ENCODE measurements around the gene MRPL52. TPM values are rescaled to one million over a fixed set of nuclear protein-coding genes. Genes with fewer than 3 reads are reported as not detected.

MRPL52 gene
- total and polyA plus RNA-seq, 7 donors: 54.6 to 333 (median 64.3) TPM

DNA sequence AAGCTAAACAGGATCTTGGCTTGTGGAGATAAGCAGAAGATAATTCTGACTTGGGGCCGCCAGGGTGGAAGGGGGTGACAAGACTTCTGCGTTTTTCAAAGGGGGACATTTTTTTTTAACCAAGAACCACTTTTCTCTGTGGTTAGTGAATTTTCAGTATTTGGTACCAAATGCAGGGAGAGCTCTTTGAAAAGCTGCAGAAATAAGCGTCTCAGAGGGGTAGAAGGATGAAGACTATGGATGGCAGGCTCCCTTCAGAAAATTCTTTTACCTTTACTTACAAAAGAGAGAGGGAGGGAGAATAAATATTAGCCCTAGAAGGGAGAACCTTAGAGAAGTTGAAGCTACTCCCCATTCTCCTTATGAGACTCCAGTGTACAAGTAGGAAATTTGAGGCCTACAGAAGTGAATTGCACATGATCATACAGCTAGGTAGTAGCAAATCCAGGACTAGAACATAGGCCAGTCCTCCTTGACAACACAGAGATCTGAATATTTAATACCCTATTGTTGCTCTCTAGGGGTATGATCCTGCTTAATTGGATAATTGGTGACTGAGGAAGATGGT, 840 bp downstream of the MRPL52 start:
- Histone ChIP-seq H3K36me3 (peaks cover 0 to 20% (median 9%) of the 10 kb centered on the region in 4 donors), H3K4me3 (peak overlapping the region; percentile 64 to 80 (median 74)), H3K9me3 (no peaks in the 10 kb centered on the region), H3K4me1 (peaks cover 0 to 14% (median 10%) of the 10 kb centered on the region in 4 donors), H3K27ac (peak overlapping the region in 3 of 4 donors; percentile 77 to 86 (median 79)), H3K27me3 (no peaks in the 10 kb centered on the region)
- intact Hi-C loops (cut with DNase I): no loop called here
- no peak for TF ChIP-seq POLR2AphosphoS5 (IDR thresholded peaks at IDR 0.05)
- no peak for TF ChIP-seq EP300 (IDR thresholded peaks at IDR 0.05)
- TF ChIP-seq, protein P1, sequence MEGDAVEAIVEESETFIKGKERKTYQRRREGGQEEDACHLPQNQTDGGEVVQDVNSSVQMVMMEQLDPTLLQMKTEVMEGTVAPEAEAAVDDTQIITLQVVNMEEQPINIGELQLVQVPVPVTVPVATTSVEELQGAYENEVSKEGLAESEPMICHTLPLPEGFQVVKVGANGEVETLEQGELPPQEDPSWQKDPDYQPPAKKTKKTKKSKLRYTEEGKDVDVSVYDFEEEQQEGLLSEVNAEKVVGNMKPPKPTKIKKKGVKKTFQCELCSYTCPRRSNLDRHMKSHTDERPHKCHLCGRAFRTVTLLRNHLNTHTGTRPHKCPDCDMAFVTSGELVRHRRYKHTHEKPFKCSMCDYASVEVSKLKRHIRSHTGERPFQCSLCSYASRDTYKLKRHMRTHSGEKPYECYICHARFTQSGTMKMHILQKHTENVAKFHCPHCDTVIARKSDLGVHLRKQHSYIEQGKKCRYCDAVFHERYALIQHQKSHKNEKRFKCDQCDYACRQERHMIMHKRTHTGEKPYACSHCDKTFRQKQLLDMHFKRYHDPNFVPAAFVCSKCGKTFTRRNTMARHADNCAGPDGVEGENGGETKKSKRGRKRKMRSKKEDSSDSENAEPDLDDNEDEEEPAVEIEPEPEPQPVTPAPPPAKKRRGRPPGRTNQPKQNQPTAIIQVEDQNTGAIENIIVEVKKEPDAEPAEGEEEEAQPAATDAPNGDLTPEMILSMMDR (IDR thresholded peaks at IDR 0.05): no peak
- WGBS, 2 donors: 23 to 27% methylated on average over 3 of the region's 3 CpGs
- no peak for DNase-seq

DNA sequence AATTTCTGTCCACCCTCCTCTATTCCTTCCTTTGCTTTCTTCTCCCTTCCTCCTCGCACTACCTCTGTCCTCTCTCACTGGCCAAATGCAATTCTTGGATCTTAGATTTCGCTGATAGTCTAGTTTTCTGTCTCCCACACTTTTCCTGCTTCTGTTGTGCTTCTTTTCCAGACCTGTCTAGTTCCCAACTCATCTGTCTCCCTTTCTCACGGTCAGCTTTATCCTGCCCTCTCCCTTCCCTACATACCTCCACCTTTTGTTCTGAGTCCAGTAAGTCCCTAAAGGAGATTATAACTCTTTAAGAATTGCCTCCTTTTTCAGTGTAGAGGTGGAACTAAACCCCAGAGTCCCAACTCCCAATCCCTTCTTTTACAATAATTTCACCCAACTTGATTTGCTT, 5.8 kb downstream of the MRPL52 start:
- Histone ChIP-seq H3K27me3 (no peaks in the 10 kb centered on the region), H3K4me1 (peaks cover 0 to 37% (median 30%) of the 10 kb centered on the region in 4 donors), H3K36me3 (peaks cover 0 to 20% (median 9%) of the 10 kb centered on the region in 4 donors), H3K9me3 (no peaks in the 10 kb centered on the region), H3K4me3 (no peak overlapping the region), H3K27ac (peak overlapping the region; percentile 97 to 100 (median 98))
- TF ChIP-seq, protein P1 (IDR thresholded peaks at IDR 0.05): no peak
- TF ChIP-seq EP300 (IDR thresholded peaks at IDR 0.05) (no peak), POLR2A (IDR thresholded peaks at IDR 0.05) (no peak), POLR2AphosphoS5 (IDR thresholded peaks at IDR 0.05) (no peak)
- 88 to 90% methylated on average over 3 of the region's 3 CpGs for WGBS, 2 donors
- intact Hi-C loops (cut with DNase I): loop anchor here (5.0 kb wide), 1 partner anchor 37 kb away; the partner anchor contains the start of gene LRP10
- DNase-seq: no peak

DNA sequence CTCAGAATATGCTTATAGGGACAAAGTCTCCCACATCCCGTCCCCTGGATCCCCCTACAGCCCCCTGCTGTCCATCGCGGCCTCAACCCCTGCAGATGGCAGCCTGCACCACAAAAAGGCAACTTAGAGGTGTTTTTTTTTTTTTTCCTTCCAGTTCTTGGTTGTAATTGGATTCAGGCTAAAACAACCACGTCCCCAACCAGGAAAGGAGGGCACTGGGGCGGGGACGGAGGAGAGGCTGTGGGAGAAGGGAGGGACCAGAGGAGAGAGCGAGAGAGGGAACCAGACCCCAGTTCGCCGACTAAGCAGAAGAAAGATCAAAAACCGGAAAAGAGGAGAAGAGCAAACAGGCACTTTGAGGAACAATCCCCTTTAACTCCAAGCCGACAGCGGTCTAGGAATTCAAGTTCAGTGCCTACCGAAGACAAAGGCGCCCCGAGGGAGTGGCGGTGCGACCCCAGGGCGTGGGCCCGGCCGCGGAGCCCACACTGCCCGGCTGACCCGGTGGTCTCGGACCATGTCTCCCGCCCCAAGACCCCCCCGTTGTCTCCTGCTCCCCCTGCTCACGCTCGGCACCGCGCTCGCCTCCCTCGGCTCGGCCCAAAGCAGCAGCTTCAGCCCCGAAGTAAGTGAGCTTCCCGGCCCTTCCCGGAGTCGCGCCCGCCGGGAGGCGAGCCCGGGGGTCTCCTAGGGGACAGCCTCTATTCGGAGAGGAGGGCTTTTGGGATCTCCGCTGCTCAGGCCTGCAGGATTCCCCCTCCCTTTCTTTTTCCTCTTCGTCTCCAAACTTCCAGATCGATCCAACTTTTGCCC, 6.8 kb downstream of the MRPL52 start, which contains the start of gene MMP14:
Gene MMP14 (plus strand): TSS at position 285 of the 813 bp plus-strand sequence. CDS start 233 bp downstream, at position 518.
- DNase-seq: peak; percentile 94
- H3K27ac ChIP-seq: peak within 1 kb of the TSS; percentile 97 to 100 (median 98)
- H3K36me3 ChIP-seq: peaks cover 5 to 26% (median 15%) of the 10 kb centered on the region in 4 donors
- peak within 1 kb of the TSS; percentile 95 to 98 (median 97) for H3K4me3 ChIP-seq
- intact Hi-C loops (cut with DNase I): loop anchor here (1.0 to 5.0 kb wide), 2 partner anchors 15 to 36 kb away; partner anchors contain the start of gene LRP10
- WGBS, 2 donors: 4 to 11% methylated on average over 46 of the region's 46 CpGs
- H3K27me3 ChIP-seq: no peaks in the 10 kb centered on the region
- TF ChIP-seq POLR2AphosphoS5 (IDR thresholded peaks at IDR 0.05) (peak; percentile 89 to 95 (median 92)), POLR2A (IDR thresholded peaks at IDR 0.05) (peak; percentile 75 to 90), EP300 (IDR thresholded peaks at IDR 0.05) (no peak)
- TF ChIP-seq, protein P1 (IDR thresholded peaks at IDR 0.05): peak; percentile 28 to 53 (median 46)
- H3K4me1 ChIP-seq: peaks cover 0 to 43% (median 37%) of the 10 kb centered on the region in 4 donors
- no peaks in the 10 kb centered on the region for H3K9me3 ChIP-seq

DNA sequence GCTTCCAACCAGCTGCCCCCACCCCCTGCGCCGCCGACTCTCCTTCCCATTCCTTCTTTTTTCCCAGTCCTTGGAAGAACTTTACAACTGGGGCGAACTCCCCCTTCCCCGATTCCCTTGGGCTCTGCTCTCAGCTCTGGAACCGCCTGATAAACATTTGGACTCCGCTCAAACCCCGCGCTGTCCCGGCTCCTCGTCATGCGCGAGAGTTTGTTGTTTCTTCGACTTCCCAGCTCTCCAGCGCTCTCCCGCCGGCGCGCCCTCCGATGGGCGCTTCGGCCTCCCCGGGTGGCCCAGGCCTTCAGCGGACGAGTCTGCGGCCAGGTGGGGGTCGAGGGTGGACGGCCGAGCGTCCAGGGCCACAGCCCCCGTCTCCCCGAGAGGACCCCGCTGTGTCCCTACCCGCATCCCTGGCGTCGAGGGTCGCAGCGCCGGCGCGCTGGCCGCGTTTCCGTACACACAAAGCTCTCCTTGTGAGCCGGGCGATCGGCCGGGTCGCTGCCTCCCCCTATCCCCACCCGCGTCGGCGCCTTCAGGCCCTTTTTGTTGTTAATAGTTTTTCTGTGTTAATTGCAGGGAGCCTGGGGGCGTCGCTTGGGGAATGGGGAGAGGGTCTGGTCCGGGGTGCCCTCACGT, 7.5 kb downstream of the MRPL52 start:
- DNase-seq: peak; percentile 86

More for the DNA sequence above, 7.5 kb downstream of the MRPL52 start:
- intact Hi-C loops (cut with DNase I): loop anchor here (1.0 to 5.0 kb wide), 2 partner anchors 14 to 35 kb away; partner anchors contain the start of gene LRP10
- H3K4me3 ChIP-seq: peak overlapping the region; percentile 95 to 98 (median 97)
- peaks cover 0 to 50% (median 42%) of the 10 kb centered on the region in 4 donors for H3K4me1 ChIP-seq
- no peaks in the 10 kb centered on the region for H3K27me3 ChIP-seq
- peak overlapping the region; percentile 97 to 100 (median 98) for H3K27ac ChIP-seq
- TF ChIP-seq POLR2AphosphoS5 (IDR thresholded peaks at IDR 0.05) (peak; percentile 8 to 60 (median 34)), EP300 (IDR thresholded peaks at IDR 0.05) (no peak), POLR2A (IDR thresholded peaks at IDR 0.05) (peak; percentile 27 to 58)
- TF ChIP-seq, protein P1 (IDR thresholded peaks at IDR 0.05): no peak
- WGBS, 2 donors: 2 to 3% methylated on average over 57 of the region's 57 CpGs
- peaks cover 12 to 34% (median 22%) of the 10 kb centered on the region in 4 donors for H3K36me3 ChIP-seq
- H3K9me3 ChIP-seq: no peaks in the 10 kb centered on the region
